ENCODE data around the gene AANAT. TPM values are rescaled to one million over a fixed set of nuclear protein-coding genes. Genes with fewer than 3 reads are reported as not detected.

AANAT gene
- total and polyA plus RNA-seq, 2 experiments from 2014 or later: not detected

DNA sequence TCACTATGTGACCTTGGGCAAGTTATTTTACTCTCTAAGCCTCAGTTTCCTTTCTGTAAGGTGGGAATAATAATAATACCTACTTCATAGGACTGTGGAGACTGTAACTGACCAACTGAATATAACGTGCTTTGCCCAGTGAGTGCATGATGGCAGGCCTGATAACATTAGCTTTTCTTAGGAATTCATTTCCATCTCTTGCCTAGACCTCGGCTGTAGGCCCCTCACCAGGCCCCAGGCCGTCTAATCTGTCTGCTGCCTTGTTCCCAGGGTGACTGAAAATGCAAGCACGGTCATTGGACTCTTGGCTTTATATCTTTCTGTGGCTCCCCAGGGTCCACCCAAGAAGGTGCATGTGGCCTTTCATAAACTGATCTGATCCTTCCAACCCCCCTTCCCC lies 7.7 kb upstream of the AANAT start:
- TF ChIP-seq EZH2 (IDR thresholded peaks at IDR 0.05; ENCODE audit: insufficient read depth, poor library complexity, severe bottlenecking) (no peak), EZH2phosphoT487 (IDR thresholded peaks at IDR 0.05; ENCODE audit: insufficient read depth, low read depth) (no peak)
- no peak overlapping the region for H3K27ac ChIP-seq
- H3K36me3 ChIP-seq (ENCODE audit: low read depth): no peaks in the 10 kb centered on the region
- no peaks in the 10 kb centered on the region for H3K79me2 ChIP-seq (ENCODE audit: insufficient read depth)
- in situ Hi-C loops (cut with MboI): no loop called here
- WGBS, 2 experiments (ENCODE audit: low coverage in 1 of 2, low lambda C conversion rate in 2 of 2, missing lambda C conversion rate in 2 of 2): 68% methylated on average over 4 of the region's 4 CpGs
- no peak for DNase-seq
- H3K9ac ChIP-seq: no peak overlapping the region
- H3K9me2 ChIP-seq (ENCODE audit: insufficient read depth): no peaks in the 10 kb centered on the region
- H3K4me1 ChIP-seq (ENCODE audit: insufficient read depth): no peaks in the 10 kb centered on the region; the same call in 1 of the 2 replicates
- no peak overlapping the region for H3K4me3 ChIP-seq
- no peak overlapping the region for H2AFZ ChIP-seq
- no peak overlapping the region for H3K4me2 ChIP-seq (ENCODE audit: unreplicated experiment)
- no peaks in the 10 kb centered on the region for H3K27me3 ChIP-seq (replicated peaks; ENCODE audit: insufficient read depth)
- peaks cover 4% of the 10 kb centered on the region; the same call in 1 of the 2 replicates for H3F3A ChIP-seq (ENCODE audit: insufficient read depth)
- no peaks in the 10 kb centered on the region for H3K9me3 ChIP-seq (ENCODE audit: low read depth)
- no peaks in the 10 kb centered on the region for H4K20me1 ChIP-seq (ENCODE audit: insufficient read depth)

DNA sequence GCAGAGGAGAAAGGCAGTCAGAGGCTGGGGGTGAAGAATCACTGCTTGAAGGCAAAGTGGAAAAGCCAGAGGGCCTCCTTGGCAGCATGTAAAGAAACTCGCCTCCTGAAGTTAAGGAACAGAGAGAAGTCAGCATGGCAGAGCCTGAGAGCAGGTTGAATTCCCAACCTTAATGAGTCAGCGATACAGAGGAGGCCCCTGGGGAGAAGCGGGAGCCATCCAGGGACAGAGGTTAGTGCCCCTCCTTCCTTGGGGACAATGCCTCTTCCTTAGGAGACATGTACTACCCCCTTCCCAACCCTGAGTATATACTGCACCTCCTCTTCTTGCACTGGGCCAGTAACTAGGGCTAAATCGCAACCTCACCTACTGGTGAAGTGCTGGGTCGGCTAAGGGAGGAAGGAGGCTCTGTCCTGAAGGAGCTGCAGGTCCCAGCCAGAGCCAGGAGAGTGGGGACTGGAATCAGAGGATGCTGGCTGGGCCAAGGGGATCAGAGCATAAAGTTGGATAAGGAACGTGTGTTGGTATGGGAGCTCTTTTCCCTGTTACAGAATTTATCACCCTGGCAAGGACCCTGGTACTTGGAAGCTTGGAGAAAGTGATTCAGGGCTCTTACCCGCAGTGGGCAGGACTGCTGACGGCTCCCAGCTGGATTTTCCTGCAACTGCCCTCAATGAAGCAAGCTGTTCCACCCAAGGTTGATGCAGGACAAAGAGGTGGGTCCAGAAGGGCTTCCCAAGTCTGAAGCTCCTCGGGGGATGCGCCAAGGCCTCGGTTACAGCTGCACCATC lies 5.4 kb upstream of the AANAT start:
- WGBS, 2 experiments (ENCODE audit: low coverage in 1 of 2, low lambda C conversion rate in 2 of 2, missing lambda C conversion rate in 2 of 2): 49 to 50% methylated on average over 11 of the region's 11 CpGs
- no peaks in the 10 kb centered on the region for H3K79me2 ChIP-seq (ENCODE audit: insufficient read depth)
- H3K9me3 ChIP-seq (ENCODE audit: low read depth): no peaks in the 10 kb centered on the region
- H3F3A ChIP-seq (ENCODE audit: insufficient read depth): peaks cover 4% of the 10 kb centered on the region; the same call in 1 of the 2 replicates
- in situ Hi-C loops (cut with MboI): no loop called here
- H3K27ac ChIP-seq: no peak overlapping the region
- DNase-seq: peak; percentile 77
- H3K36me3 ChIP-seq (ENCODE audit: low read depth): no peaks in the 10 kb centered on the region
- no peak overlapping the region for H3K4me3 ChIP-seq
- no peak overlapping the region for H2AFZ ChIP-seq
- no peaks in the 10 kb centered on the region for H3K9me2 ChIP-seq (ENCODE audit: insufficient read depth)
- no peaks in the 10 kb centered on the region; the same call in 1 of the 2 replicates for H3K4me1 ChIP-seq (ENCODE audit: insufficient read depth)
- H3K4me2 ChIP-seq (ENCODE audit: unreplicated experiment): no peak overlapping the region
- no peak overlapping the region for H3K9ac ChIP-seq
- H3K27me3 ChIP-seq (replicated peaks; ENCODE audit: insufficient read depth): no peaks in the 10 kb centered on the region
- no peaks in the 10 kb centered on the region for H4K20me1 ChIP-seq (ENCODE audit: insufficient read depth)
- no peak for TF ChIP-seq EZH2 (IDR thresholded peaks at IDR 0.05; ENCODE audit: insufficient read depth, poor library complexity, severe bottlenecking)
- TF ChIP-seq EZH2phosphoT487 (IDR thresholded peaks at IDR 0.05; ENCODE audit: insufficient read depth, low read depth): no peak

DNA sequence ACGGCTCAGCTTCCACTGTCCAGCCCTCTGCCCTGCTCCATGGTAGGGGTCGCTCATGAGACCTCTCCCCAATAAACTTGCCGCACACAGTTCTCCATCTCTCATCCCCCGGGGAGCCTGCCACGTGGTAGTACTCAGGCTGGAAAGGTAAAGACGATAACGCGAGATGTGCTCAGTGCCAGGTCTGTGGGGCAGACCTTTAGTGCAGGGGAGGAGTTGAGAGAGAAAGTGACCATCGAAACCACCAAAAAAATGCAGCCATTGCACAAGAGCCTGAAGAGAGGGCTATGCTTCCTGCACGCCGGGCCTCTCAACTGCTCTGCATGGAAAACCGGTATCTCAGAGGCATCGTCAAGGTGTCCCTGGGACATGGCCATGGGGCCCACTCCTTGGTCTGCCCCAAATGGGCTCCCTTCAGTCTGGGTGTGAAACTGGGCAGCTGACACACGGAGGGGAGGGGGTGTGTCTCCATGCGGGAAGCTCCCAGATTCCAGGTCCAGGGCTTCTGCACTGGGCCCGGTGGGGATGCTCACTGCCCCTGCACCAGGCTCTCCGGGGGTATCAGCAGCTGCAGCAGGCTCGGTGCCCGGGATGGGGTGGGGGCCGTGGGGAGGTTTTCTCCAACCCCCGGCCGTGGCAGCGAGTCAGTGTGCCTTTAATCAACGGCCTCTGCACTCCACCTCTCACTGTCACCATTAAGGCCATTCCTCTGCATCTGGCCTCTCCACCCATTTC lies 4.7 kb upstream of the AANAT start:
- in situ Hi-C loops (cut with MboI): no loop called here
- H4K20me1 ChIP-seq (ENCODE audit: insufficient read depth): no peaks in the 10 kb centered on the region
- H3K9me2 ChIP-seq (ENCODE audit: insufficient read depth): no peaks in the 10 kb centered on the region
- peaks cover 4% of the 10 kb centered on the region; the same call in 1 of the 2 replicates for H3F3A ChIP-seq (ENCODE audit: insufficient read depth)
- H3K4me1 ChIP-seq (ENCODE audit: insufficient read depth): no peaks in the 10 kb centered on the region; the same call in 1 of the 2 replicates
- WGBS, 2 experiments (ENCODE audit: low coverage in 1 of 2, low lambda C conversion rate in 2 of 2, missing lambda C conversion rate in 2 of 2): 76% methylated on average over 24 of the region's 24 CpGs
- no peak for TF ChIP-seq EZH2phosphoT487 (IDR thresholded peaks at IDR 0.05; ENCODE audit: insufficient read depth, low read depth)
- TF ChIP-seq EZH2 (IDR thresholded peaks at IDR 0.05; ENCODE audit: insufficient read depth, poor library complexity, severe bottlenecking): no peak
- no peaks in the 10 kb centered on the region for H3K79me2 ChIP-seq (ENCODE audit: insufficient read depth)
- no peak overlapping the region for H3K9ac ChIP-seq
- H3K27ac ChIP-seq: no peak overlapping the region
- no peak overlapping the region for H3K4me3 ChIP-seq
- H3K27me3 ChIP-seq (replicated peaks; ENCODE audit: insufficient read depth): no peaks in the 10 kb centered on the region
- no peak for DNase-seq
- H2AFZ ChIP-seq: no peak overlapping the region
- H3K36me3 ChIP-seq (ENCODE audit: low read depth): no peaks in the 10 kb centered on the region
- H3K9me3 ChIP-seq (ENCODE audit: low read depth): no peaks in the 10 kb centered on the region
- no peak overlapping the region for H3K4me2 ChIP-seq (ENCODE audit: unreplicated experiment)

DNA sequence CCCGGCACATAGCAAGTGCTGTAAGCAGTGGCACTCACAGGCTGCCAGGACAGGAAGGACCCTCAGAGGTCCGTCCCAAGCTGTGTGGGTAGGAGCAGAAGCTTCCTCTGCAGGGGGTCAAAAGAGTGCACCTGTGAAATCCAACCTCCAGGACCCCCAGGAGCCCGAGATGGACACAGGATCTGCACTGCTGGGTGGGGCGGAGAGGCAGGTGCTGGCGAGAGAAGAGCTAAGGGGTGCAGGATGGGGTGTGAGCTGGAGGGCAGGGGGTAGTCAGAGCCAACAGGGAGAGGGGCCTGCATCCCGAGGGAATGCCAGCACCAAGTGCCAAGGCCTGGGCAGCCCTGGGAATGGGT lies 650 bp upstream of the AANAT start:
- TF ChIP-seq EZH2phosphoT487 (IDR thresholded peaks at IDR 0.05; ENCODE audit: insufficient read depth, low read depth) (no peak), EZH2 (IDR thresholded peaks at IDR 0.05; ENCODE audit: insufficient read depth, poor library complexity, severe bottlenecking) (no peak)
- no peaks in the 10 kb centered on the region for H3K9me3 ChIP-seq (ENCODE audit: low read depth)
- no peak overlapping the region for H3K9ac ChIP-seq
- H2AFZ ChIP-seq: no peak overlapping the region
- in situ Hi-C loops (cut with MboI): loop anchor here (5.0 kb wide), 1 partner anchor 41 kb away; no protein-coding TSS in a partner anchor
- no peaks in the 10 kb centered on the region for H3K9me2 ChIP-seq (ENCODE audit: insufficient read depth)
- H3K4me3 ChIP-seq: no peak overlapping the region
- no peaks in the 10 kb centered on the region for H3K27me3 ChIP-seq (replicated peaks; ENCODE audit: insufficient read depth)
- no peaks in the 10 kb centered on the region for H4K20me1 ChIP-seq (ENCODE audit: insufficient read depth)
- 75 to 81% methylated on average over 6 of the region's 6 CpGs for WGBS, 2 experiments (ENCODE audit: low coverage in 1 of 2, low lambda C conversion rate in 2 of 2, missing lambda C conversion rate in 2 of 2)
- DNase-seq: no peak
- peaks cover under 1% of the 10 kb centered on the region; the same call in 1 of the 2 replicates for H3F3A ChIP-seq (ENCODE audit: insufficient read depth)
- H3K4me1 ChIP-seq (ENCODE audit: insufficient read depth): no peaks in the 10 kb centered on the region; the same call in 1 of the 2 replicates
- H3K79me2 ChIP-seq (ENCODE audit: insufficient read depth): no peaks in the 10 kb centered on the region
- H3K4me2 ChIP-seq (ENCODE audit: unreplicated experiment): no peak overlapping the region
- no peak overlapping the region for H3K27ac ChIP-seq
- H3K36me3 ChIP-seq (ENCODE audit: low read depth): no peaks in the 10 kb centered on the region

Measured in GM23248 (cell line).